ENCODE data around the gene CDC25B. TPM values are rescaled to one million over a fixed set of nuclear protein-coding genes. Genes with fewer than 3 reads are reported as not detected.

The CDC25B gene
- total and polyA plus RNA-seq, 7 donors: 5.1 to 9.1 (median 7.1) TPM

GRCh38 chr20:3755814-3756480 is 40.2 kb upstream of the CDC25B start:
- no peak for ATAC-seq
- peaks cover 0 to 9% (median 2%) of the 10 kb centered on the region in 3 donors for H3K27me3 ChIP-seq (ENCODE audit: insufficient read depth in 3 of 3, low read length in 2 of 3)

GRCh38 chr20:3757268-3757667 is 38.8 kb upstream of the CDC25B start:
- intact Hi-C loops (cut with DNase I): no loop called here
- no peak for ATAC-seq
- no peaks in the 10 kb centered on the region for H3K27me3 ChIP-seq (ENCODE audit: insufficient read depth in 3 of 3, low read length in 2 of 3)
- H3K36me3 ChIP-seq (ENCODE audit: insufficient read depth in 1 of 2, low read depth in 1 of 2): no peaks in the 10 kb centered on the region
- 81 to 95% (median 84%) methylated on average over 2 of the region's 2 CpGs for WGBS, 3 donors
- no peak for DNase-seq
- no peak overlapping the region for H3K27ac ChIP-seq
- no peaks in the 10 kb centered on the region for H3K4me1 ChIP-seq
- H3K4me3 ChIP-seq: no peak overlapping the region
- no peaks in the 10 kb centered on the region for H3K9me3 ChIP-seq
- no peak for TF ChIP-seq CTCF (IDR thresholded peaks at IDR 0.05)

More at GRCh38 chr20:3755814-3756480, 40.2 kb upstream of the CDC25B start:
- no peaks in the 10 kb centered on the region for H3K4me1 ChIP-seq
- H3K4me3 ChIP-seq: no peak overlapping the region
- no peak for DNase-seq
- WGBS, 3 donors: 51 to 62% (median 55%) methylated on average over 4 to 5 of the region's 5 CpGs
- H3K9me3 ChIP-seq: no peaks in the 10 kb centered on the region
- no peaks in the 10 kb centered on the region for H3K36me3 ChIP-seq (ENCODE audit: insufficient read depth in 1 of 2, low read depth in 1 of 2)
- no peak overlapping the region for H3K27ac ChIP-seq
- intact Hi-C loops (cut with DNase I): no loop called here
- no peak for TF ChIP-seq CTCF (IDR thresholded peaks at IDR 0.05)

- intact Hi-C loops (cut with DNase I): no loop called here
- no peak overlapping the region for H3K4me3 ChIP-seq
- no peaks in the 10 kb centered on the region for H3K27me3 ChIP-seq (ENCODE audit: insufficient read depth in 3 of 3, low read length in 2 of 3)
- WGBS, 3 donors: 73 to 80% (median 78%) methylated on average over 11 of the region's 11 CpGs
- H3K27ac ChIP-seq: no peak overlapping the region
- no peaks in the 10 kb centered on the region for H3K36me3 ChIP-seq (ENCODE audit: insufficient read depth in 1 of 2, low read depth in 1 of 2)
- H3K4me1 ChIP-seq: no peaks in the 10 kb centered on the region
- no peaks in the 10 kb centered on the region for H3K9me3 ChIP-seq
- ATAC-seq (peak in 1 of 4 donors; percentile 18), DNase-seq (no peak)
- TF ChIP-seq CTCF (IDR thresholded peaks at IDR 0.05): no peak
Measured at GRCh38 chr20:3758566-3758965, 37.5 kb upstream of the CDC25B start.

- Histone ChIP-seq H3K4me1 (no peaks in the 10 kb centered on the region), H3K9me3 (no peaks in the 10 kb centered on the region), H3K27me3 (ENCODE audit: insufficient read depth in 3 of 3, low read length in 2 of 3) (no peaks in the 10 kb centered on the region), H3K4me3 (no peak overlapping the region), H3K36me3 (ENCODE audit: insufficient read depth in 1 of 2, low read depth in 1 of 2) (no peaks in the 10 kb centered on the region), H3K27ac (no peak overlapping the region)
- no peak for DNase-seq
- no peak for TF ChIP-seq CTCF (IDR thresholded peaks at IDR 0.05)
- intact Hi-C loops (cut with DNase I): no loop called here
- WGBS, 3 donors: 74 to 86% (median 77%) methylated on average over 11 of the region's 11 CpGs
- ATAC-seq: no peak
Measured at GRCh38 chr20:3759316-3759823, 36.7 kb upstream of the CDC25B start.

GRCh38 chr20:3759884-3760283 is 36.2 kb upstream of the CDC25B start:
- no peak overlapping the region for H3K27ac ChIP-seq

More at GRCh38 chr20:3759884-3760283, 36.2 kb upstream of the CDC25B start:
- no peaks in the 10 kb centered on the region for H3K36me3 ChIP-seq (ENCODE audit: insufficient read depth in 1 of 2, low read depth in 1 of 2)
- no peak for ATAC-seq
- TF ChIP-seq CTCF (IDR thresholded peaks at IDR 0.05): no peak
- H3K9me3 ChIP-seq: no peaks in the 10 kb centered on the region
- H3K27me3 ChIP-seq (ENCODE audit: insufficient read depth in 3 of 3, low read length in 2 of 3): no peaks in the 10 kb centered on the region
- intact Hi-C loops (cut with DNase I): no loop called here
- no peak for DNase-seq
- no peak overlapping the region for H3K4me3 ChIP-seq
- H3K4me1 ChIP-seq: no peaks in the 10 kb centered on the region
- 89 to 91% (median 89%) methylated on average over 11 of the region's 11 CpGs for WGBS, 3 donors

Measured in psoas muscle (tissue), 8 donors.